Left ventricle myocardium inferior (tissue), 1 donor: ENCODE data around the gene ORMDL3. TPM values are rescaled to one million over a fixed set of nuclear protein-coding genes. Genes with fewer than 3 reads are reported as not detected.
"Not testable (repeated sequence)": the region's sequence is repeated elsewhere in the genome, so short reads cannot be mapped to it uniquely, and the experiment has no call there.

Source experiments
- DNase-seq: peaks from one replicate; pipeline ENCODE4 v3.0.0-alpha.2; 2020
- H3K27ac ChIP-seq: fragments of 200-600 bp; replicated peaks from 2 replicates; pipeline ENCODE4 v1.8.0; 2021
- H3K27me3 ChIP-seq: fragments of 200-600 bp; 2 replicates; pipeline ENCODE4 v1.8.0; 2021; ENCODE audit warnings: low read depth
- H3K36me3 ChIP-seq: fragments of 200-600 bp; 2 replicates; pipeline ENCODE4 v1.8.0; 2021
- H3K4me1 ChIP-seq: fragments of 200-600 bp; 2 replicates; pipeline ENCODE4 v1.8.0; 2021
- H3K4me3 ChIP-seq: fragments of 200-600 bp; 2 replicates; pipeline ENCODE4 v1.8.0; 2021; ENCODE audit warnings: mild to moderate bottlenecking, moderate library complexity
- H3K9me3 ChIP-seq: fragments of 200-600 bp; replicated peaks from 2 replicates; pipeline ENCODE4 v1.8.0; 2021
- intact Hi-C: fragments of 100-400 bp; cut with micrococcal nuclease; formaldehyde crosslinking; loops from one replicate; pipeline ENCODE4 v1.11.0; 2022
- total RNA-seq: library from RNA; stranded (reverse); fragmentation: NEBNext Ultra II Directional; extraction: Animal tissue kit (Norgen Biotek cat#: 25700); gene quantifications from one replicate; pipeline ENCODE4 v1.2.1, GENCODE V29; 2021
- TF ChIP-seq, protein P1 (sequence below): fragments of 200-600 bp; IDR thresholded peaks from 2 replicates; pipeline ENCODE4 v1.8.0; 2021; ENCODE audit warnings: antibody characterized with exemption, mild to moderate bottlenecking, borderline replicate concordance
- donor health status: DM: no; HTN: yes; CAD: no; lungs with severe emphysema.

Gene ORMDL3
- total RNA-seq, 1 donor from 2014 or later = 44.7 TPM

DNA sequence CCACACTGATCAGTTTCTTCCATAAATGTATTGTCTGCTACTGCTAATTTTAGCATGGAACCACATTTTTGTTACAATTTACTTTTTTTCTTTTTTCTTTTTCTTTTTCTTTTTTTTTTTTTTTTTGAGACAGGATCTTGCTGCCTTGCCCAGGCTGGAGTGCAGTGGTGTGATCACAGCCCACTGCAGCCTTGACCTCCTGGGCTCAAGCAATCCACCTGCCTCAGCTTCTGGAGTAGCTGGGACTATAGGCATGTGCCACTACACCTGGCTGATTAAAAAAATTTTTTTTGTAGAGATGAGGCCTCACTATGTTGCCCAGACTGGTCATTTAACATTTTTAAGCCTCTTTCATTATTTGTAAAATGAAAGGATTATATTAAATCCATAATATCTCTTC is 40.3 kb downstream of the ORMDL3 start:
- no peaks in the 10 kb centered on the region for H3K9me3 ChIP-seq
- DNase-seq = no peak
- no peaks in the 10 kb centered on the region for H3K36me3 ChIP-seq
- H3K27me3 ChIP-seq = peaks cover 87% of the 10 kb centered on the region
- H3K27ac ChIP-seq = no peak overlapping the region
- TF ChIP-seq, protein P1, sequence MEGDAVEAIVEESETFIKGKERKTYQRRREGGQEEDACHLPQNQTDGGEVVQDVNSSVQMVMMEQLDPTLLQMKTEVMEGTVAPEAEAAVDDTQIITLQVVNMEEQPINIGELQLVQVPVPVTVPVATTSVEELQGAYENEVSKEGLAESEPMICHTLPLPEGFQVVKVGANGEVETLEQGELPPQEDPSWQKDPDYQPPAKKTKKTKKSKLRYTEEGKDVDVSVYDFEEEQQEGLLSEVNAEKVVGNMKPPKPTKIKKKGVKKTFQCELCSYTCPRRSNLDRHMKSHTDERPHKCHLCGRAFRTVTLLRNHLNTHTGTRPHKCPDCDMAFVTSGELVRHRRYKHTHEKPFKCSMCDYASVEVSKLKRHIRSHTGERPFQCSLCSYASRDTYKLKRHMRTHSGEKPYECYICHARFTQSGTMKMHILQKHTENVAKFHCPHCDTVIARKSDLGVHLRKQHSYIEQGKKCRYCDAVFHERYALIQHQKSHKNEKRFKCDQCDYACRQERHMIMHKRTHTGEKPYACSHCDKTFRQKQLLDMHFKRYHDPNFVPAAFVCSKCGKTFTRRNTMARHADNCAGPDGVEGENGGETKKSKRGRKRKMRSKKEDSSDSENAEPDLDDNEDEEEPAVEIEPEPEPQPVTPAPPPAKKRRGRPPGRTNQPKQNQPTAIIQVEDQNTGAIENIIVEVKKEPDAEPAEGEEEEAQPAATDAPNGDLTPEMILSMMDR = no peak
- H3K4me3 ChIP-seq = no peak overlapping the region
- no peaks in the 10 kb centered on the region for H3K4me1 ChIP-seq
- intact Hi-C loops = no loop called here

DNA sequence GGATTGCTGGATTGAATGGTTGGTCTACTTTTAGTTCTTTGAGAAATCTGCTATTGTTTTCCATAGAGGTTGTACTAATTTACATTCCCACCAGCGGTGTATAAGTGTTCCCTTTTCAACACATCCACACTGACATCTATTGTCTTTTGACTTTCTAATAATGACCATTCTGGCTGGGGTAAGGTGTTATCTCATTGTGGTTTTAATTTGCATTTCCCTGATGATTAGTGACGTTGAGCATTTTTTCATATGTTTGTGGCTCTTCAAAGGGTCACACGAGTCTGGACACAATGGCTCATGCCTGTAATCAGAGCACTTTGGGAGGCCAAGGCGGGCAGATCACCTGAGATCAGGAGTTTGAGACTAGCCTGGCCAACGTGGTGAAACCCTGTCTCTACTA is 41.3 kb downstream of the ORMDL3 start:
- H3K4me1 ChIP-seq, H3K27ac ChIP-seq, H3K36me3 ChIP-seq, DNase-seq, intact Hi-C loops, H3K9me3 ChIP-seq, H3K4me3 ChIP-seq: not testable (repeated sequence)
- peaks cover 77% of the 10 kb centered on the region for H3K27me3 ChIP-seq

GRCh38 chr17:39872751-39873150 is 54.6 kb downstream of the ORMDL3 start:
- TF ChIP-seq, protein P1 = peak; percentile 43
- intact Hi-C loops = no loop called here

DNA sequence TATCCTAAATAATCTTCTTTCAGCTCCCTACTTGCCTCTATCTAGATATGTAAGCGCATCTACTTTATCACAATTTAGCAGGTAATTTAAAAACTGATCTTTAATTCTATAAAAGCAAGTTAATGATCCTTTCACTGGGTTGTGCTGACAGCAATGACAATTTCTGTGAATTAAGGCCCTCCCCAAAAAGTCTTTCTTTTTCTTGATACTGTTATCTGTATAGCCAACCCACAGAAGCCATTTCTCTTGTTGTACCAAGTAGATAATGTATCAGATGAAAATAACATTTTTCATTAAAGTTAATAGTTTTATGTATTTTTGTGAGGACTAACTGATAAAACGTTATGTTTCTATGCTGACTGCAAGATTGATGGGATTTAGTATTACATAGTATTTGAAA is 55.6 kb downstream of the ORMDL3 start:
- intact Hi-C loops = no loop called here
- H3K4me3 ChIP-seq = no peak overlapping the region
- no peaks in the 10 kb centered on the region for H3K9me3 ChIP-seq
- H3K36me3 ChIP-seq = no peaks in the 10 kb centered on the region
- H3K27ac ChIP-seq = no peak overlapping the region
- H3K27me3 ChIP-seq = peaks cover 71% of the 10 kb centered on the region
- H3K4me1 ChIP-seq = no peaks in the 10 kb centered on the region
- DNase-seq = no peak
- TF ChIP-seq, protein P1 = no peak

More at GRCh38 chr17:39872751-39873150, 54.6 kb downstream of the ORMDL3 start:
- Histone ChIP-seq H3K27me3 (peaks cover 71% of the 10 kb centered on the region), H3K4me1 (no peaks in the 10 kb centered on the region), H3K36me3 (no peaks in the 10 kb centered on the region), H3K4me3 (no peak overlapping the region), H3K27ac (no peak overlapping the region), H3K9me3 (no peaks in the 10 kb centered on the region)
- no peak for DNase-seq

Other genes with a start within 250 kb of the ORMDL3 start
- gene PGAP3, start 239.5 kb downstream of the ORMDL3 start, total RNA-seq = 10.7 TPM
- gene ERBB2, start 227.5 kb downstream of the ORMDL3 start, total RNA-seq = 61.0 TPM
- 57.1 TPM for gene MIEN1, start 197.1 kb downstream of the ORMDL3 start, total RNA-seq
- 1.1 TPM for gene GRB7, start 189.7 kb downstream of the ORMDL3 start, total RNA-seq
- 0.16 TPM for gene IKZF3, start 63.3 kb downstream of the ORMDL3 start, total RNA-seq
- gene ZPBP2, start 59.4 kb downstream of the ORMDL3 start, total RNA-seq = not detected
- gene GSDMB, start 9.0 kb downstream of the ORMDL3 start, total RNA-seq = 2.8 TPM
- not detected for gene LRRC3C, start 131 bp upstream of the ORMDL3 start, total RNA-seq
- gene GSDMA, start 35.4 kb upstream of the ORMDL3 start, total RNA-seq = 0.66 TPM
- gene PSMD3, start 53.2 kb upstream of the ORMDL3 start, total RNA-seq = 86.7 TPM
- not detected for gene CSF3, start 87.8 kb upstream of the ORMDL3 start, total RNA-seq
- 58.2 TPM for gene MED24, start 126.8 kb upstream of the ORMDL3 start, total RNA-seq
- gene THRA, start 135.4 kb upstream of the ORMDL3 start, total RNA-seq = 78.3 TPM
- gene NR1D1, start 173.0 kb upstream of the ORMDL3 start, total RNA-seq = 19.1 TPM
- 39.8 TPM for gene MSL1, start 194.4 kb upstream of the ORMDL3 start, total RNA-seq
- gene CASC3, start 212.9 kb upstream of the ORMDL3 start, total RNA-seq = 44.0 TPM
- gene RAPGEFL1, start 249.9 kb upstream of the ORMDL3 start, total RNA-seq = 3.7 TPM